ENCODE data around the gene TLK2.

Gene TLK2

GRCh38 chr17:62648956-62649294, 170.3 kb downstream of the TLK2 start:
- FAIRE-seq, result no peak
- no peak for DNase-seq (ENCODE audit: insufficient read length, low spot score)

GRCh38 chr17:62649570-62649969, 170.9 kb downstream of the TLK2 start:
- no peak for DNase-seq (ENCODE audit: insufficient read length, low spot score)
- no peak for FAIRE-seq

GRCh38 chr17:62650587-62650986, 172.0 kb downstream of the TLK2 start:
- DNase-seq (ENCODE audit: insufficient read length, low spot score) (no peak), FAIRE-seq (peak; percentile 82)

- FAIRE-seq, result peak; percentile 95
- DNase-seq (ENCODE audit: insufficient read length, low spot score), result peak; percentile 73
Measured at GRCh38 chr17:62652251-62653001, 173.8 kb downstream of the TLK2 start.

GRCh38 chr17:62653002-62653825, 174.6 kb downstream of the TLK2 start:
- peak; percentile 77 for DNase-seq (ENCODE audit: insufficient read length, low spot score)
- no peak for FAIRE-seq

GRCh38 chr17:62653826-62654761, 175.5 kb downstream of the TLK2 start:
- FAIRE-seq (peak; percentile 92), DNase-seq (ENCODE audit: insufficient read length, low spot score) (no peak)

GRCh38 chr17:62655656-62656055, 177.0 kb downstream of the TLK2 start:
- FAIRE-seq, result no peak
- DNase-seq (ENCODE audit: insufficient read length, low spot score), result no peak

GRCh38 chr17:62656446-62656845, 177.8 kb downstream of the TLK2 start:
- no peak for DNase-seq (ENCODE audit: insufficient read length, low spot score)
- no peak for FAIRE-seq

GRCh38 chr17:62657145-62657665, 178.6 kb downstream of the TLK2 start:
- DNase-seq (ENCODE audit: insufficient read length, low spot score) (no peak), FAIRE-seq (peak; percentile 69)

- FAIRE-seq (no peak), DNase-seq (ENCODE audit: insufficient read length, low spot score) (no peak)
Measured at GRCh38 chr17:62657690-62658089, 179.1 kb downstream of the TLK2 start.

GRCh38 chr17:62658136-62658920, 179.7 kb downstream of the TLK2 start:
- DNase-seq (ENCODE audit: insufficient read length, low spot score), result no peak
- FAIRE-seq, result no peak

GRCh38 chr17:62660629-62661118, 182.0 kb downstream of the TLK2 start:
- no peak for FAIRE-seq
- DNase-seq (ENCODE audit: insufficient read length, low spot score), result no peak

GRCh38 chr17:62661337-62661736, 182.7 kb downstream of the TLK2 start:
- FAIRE-seq (no peak), DNase-seq (ENCODE audit: insufficient read length, low spot score) (no peak)

- no peak for FAIRE-seq
Measured at GRCh38 chr17:62662855-62663254, 184.2 kb downstream of the TLK2 start.

More at GRCh38 chr17:62662855-62663254, 184.2 kb downstream of the TLK2 start:
- no peak for DNase-seq (ENCODE audit: insufficient read length, low spot score)

All from HTR-8/SVneo (cell line).